Adrenal gland (tissue), 5 donors: Measurements from ENCODE around the gene AACS.

ENCODE experiments used
- POLR2A ChIP-seq, 2 donors: fragments of 450-650 bp; IDR thresholded peaks; one replicate each; pipeline ENCODE4 v1.6.1; 2017; ENCODE audit warnings: antibody characterized with exemption in 2 of 2, mild to moderate bottlenecking in 2 of 2, moderate library complexity in 1 of 2
- TF ChIP-seq, protein P1 (sequence below), 6 experiments: fragments of 450-650 bp in 4 of 6; fragments of 200-600 bp in 2 of 6; sonication (generic) in 1 of 6; IDR thresholded peaks; 1 replicate in 5 of 6; 2 replicates in 1 of 6; pipeline versions ENCODE4 v1.5.1 to v1.8.0; 2016 to 2021; ENCODE audit warnings: antibody characterized with exemption in 6 of 6, mild to moderate bottlenecking in 2 of 6, moderate library complexity in 1 of 6
- donor health status: DM: no; HTN: no; CAD: no.

- TF ChIP-seq, protein P1, sequence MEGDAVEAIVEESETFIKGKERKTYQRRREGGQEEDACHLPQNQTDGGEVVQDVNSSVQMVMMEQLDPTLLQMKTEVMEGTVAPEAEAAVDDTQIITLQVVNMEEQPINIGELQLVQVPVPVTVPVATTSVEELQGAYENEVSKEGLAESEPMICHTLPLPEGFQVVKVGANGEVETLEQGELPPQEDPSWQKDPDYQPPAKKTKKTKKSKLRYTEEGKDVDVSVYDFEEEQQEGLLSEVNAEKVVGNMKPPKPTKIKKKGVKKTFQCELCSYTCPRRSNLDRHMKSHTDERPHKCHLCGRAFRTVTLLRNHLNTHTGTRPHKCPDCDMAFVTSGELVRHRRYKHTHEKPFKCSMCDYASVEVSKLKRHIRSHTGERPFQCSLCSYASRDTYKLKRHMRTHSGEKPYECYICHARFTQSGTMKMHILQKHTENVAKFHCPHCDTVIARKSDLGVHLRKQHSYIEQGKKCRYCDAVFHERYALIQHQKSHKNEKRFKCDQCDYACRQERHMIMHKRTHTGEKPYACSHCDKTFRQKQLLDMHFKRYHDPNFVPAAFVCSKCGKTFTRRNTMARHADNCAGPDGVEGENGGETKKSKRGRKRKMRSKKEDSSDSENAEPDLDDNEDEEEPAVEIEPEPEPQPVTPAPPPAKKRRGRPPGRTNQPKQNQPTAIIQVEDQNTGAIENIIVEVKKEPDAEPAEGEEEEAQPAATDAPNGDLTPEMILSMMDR (IDR thresholded peaks at IDR 0.05) = no peak
- TF ChIP-seq POLR2A (IDR thresholded peaks at IDR 0.05) = no peak
Measured at GRCh38 chr12:125149160-125150108, 84.2 kb downstream of the AACS start.
